OCI-LY7 (cell line): ENCODE results near the gene UVRAG. TPM values are rescaled to one million over a fixed set of nuclear protein-coding genes. Genes with fewer than 3 reads are reported as not detected.

Source experiments
- BruUV-seq: library from RNA; stranded (reverse); fragments of 400-500 nt; replicated peaks from 2 replicates; lab custom pipeline; 2021; lab: Mats Ljungman, UMichigan
- CTCF ChIA-PET: fragments of 300-600 bp; sonication (Branson Sonifier 250); formaldehyde crosslinking; loops from one replicate; lab custom pipeline; 2022; ENCODE audit warnings: antibody characterized with exemption; ENCODE audit not compliant: unreplicated experiment; lab: Charles Lee
- POLR2A ChIA-PET: fragments of 300-600 bp; sonication (Branson Sonifier 250); formaldehyde crosslinking; loops from one replicate; lab custom pipeline; 2022; ENCODE audit warnings: antibody characterized with exemption; lab: Charles Lee
- DNase-seq: peaks from one replicate; pipeline ENCODE4 v3.0.0-alpha.2; 2015; ENCODE audit warnings: low spot score
- H2AFZ ChIP-seq: fragments of 200-600 bp; sonication (generic), shearing (Covaris generic); 2 replicates; pipeline ENCODE4 v1.6.1; 2014; ENCODE audit warnings: mild to moderate bottlenecking, antibody characterized with exemption, low read length, moderate library complexity
- H3K27ac ChIP-seq: fragments of 200-600 bp; sonication (generic); 2 replicates; pipeline ENCODE4 v1.5.1; 2014; ENCODE audit warnings: mixed run types, low read depth, mild to moderate bottlenecking, moderate library complexity, low read length, inconsistent platforms; ENCODE audit not compliant: poor library complexity, severe bottlenecking
- H3K36me3 ChIP-seq: fragments of 200-600 bp; sonication (generic); 2 replicates; pipeline ENCODE4 v1.6.1; 2014; ENCODE audit warnings: mild to moderate bottlenecking, antibody characterized with exemption, low read length, moderate library complexity, mixed read lengths; ENCODE audit not compliant: insufficient read depth
- H3K4me1 ChIP-seq: fragments of 200-600 bp; sonication (generic); 2 replicates; pipeline ENCODE4 v1.5.1; 2014; ENCODE audit warnings: mild to moderate bottlenecking, low read length; ENCODE audit not compliant: insufficient read depth, poor library complexity, severe bottlenecking
- H3K4me2 ChIP-seq: fragments of 200-600 bp; sonication (generic); 2 replicates; pipeline ENCODE4 v1.6.1; 2014; ENCODE audit warnings: mild to moderate bottlenecking, low read length
- H3K4me3 ChIP-seq: fragments of 200-600 bp; sonication (generic); 2 replicates; pipeline ENCODE4 v1.5.1; 2014; ENCODE audit warnings: mild to moderate bottlenecking, low read depth, low read length; ENCODE audit not compliant: poor library complexity, severe bottlenecking
- H3K79me2 ChIP-seq: fragments of 200-600 bp; sonication (generic); 2 replicates; pipeline ENCODE4 v1.6.1; 2016; ENCODE audit warnings: low read depth, mild to moderate bottlenecking, low read length, moderate library complexity, mixed read lengths; ENCODE audit not compliant: insufficient read depth
- H3K9me2 ChIP-seq: fragments of 200-600 bp; sonication (generic); 2 replicates; pipeline ENCODE4 v1.6.1; 2016; ENCODE audit warnings: mild to moderate bottlenecking, low read length, mixed read lengths; ENCODE audit not compliant: insufficient read depth
- H3K9me3 ChIP-seq: fragments of 200-600 bp; sonication (generic); 2 replicates; pipeline ENCODE4 v1.6.1; 2014; ENCODE audit warnings: mild to moderate bottlenecking, mixed run types, low read length, mixed read lengths
- H4K20me1 ChIP-seq: fragments of 200-600 bp; sonication (generic); 2 replicates; pipeline ENCODE4 v1.6.1; 2014; ENCODE audit warnings: mild to moderate bottlenecking, antibody characterized with exemption, low read length, moderate library complexity, mixed read lengths; ENCODE audit not compliant: insufficient read depth
- EZH2phosphoT487 ChIP-seq: fragments of 200-600 bp; sonication (generic); IDR thresholded peaks from 2 replicates; pipeline ENCODE4 v1.6.1; 2018; ENCODE audit warnings: low read depth, borderline replicate concordance, mild to moderate bottlenecking, mixed run types, antibody characterized with exemption, low read length, moderate library complexity, mixed read lengths
- intact Hi-C: fragments of 100-400 bp; cut with micrococcal nuclease; formaldehyde crosslinking; loops from one replicate; pipeline ENCODE4 v1.10.0; 2022; ENCODE audit not compliant: unreplicated experiment
- total RNA-seq, 2 experiments: library from RNA; depleted of rRNA in 1 of 2; stranded (reverse); fragments of >200 nt in 1 of 2; shearing (Covaris generic) in 1 of 2; gene quantifications; 2 replicates each; pipeline ENCODE4 v1.2.3, GENCODE V29; 2014 to 2022
- TF ChIP-seq, protein P1 (sequence below): fragments of 200-600 bp; sonication (generic); conservative IDR thresholded peaks from 2 replicates; pipeline ENCODE4 v1.5.1; 2014; ENCODE audit warnings: mild to moderate bottlenecking, antibody characterized with exemption, low read length, moderate library complexity, mixed read lengths

The UVRAG gene
- total RNA-seq, 2 experiments from 2014 or later: 43.7 to 73.3 TPM

DNA sequence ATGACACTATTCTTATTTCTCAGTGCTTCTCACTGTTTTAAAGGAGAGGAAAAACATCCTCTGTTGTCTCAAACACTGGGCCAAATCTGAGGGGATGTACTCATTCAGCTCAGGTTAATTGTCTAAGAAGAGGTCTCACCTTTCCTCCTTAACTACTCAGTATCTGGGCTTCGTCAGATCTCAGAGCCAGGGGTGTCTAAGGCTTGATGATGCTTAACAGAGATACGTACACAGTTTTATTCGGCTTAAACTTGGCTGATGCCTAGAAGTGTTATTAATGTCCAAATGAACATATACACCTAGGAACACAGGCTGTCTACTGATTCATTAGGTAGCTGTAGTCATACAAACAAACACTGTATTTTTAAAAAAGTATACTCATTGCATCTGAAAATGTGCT lies 85.8 kb downstream of the UVRAG start:
- no peak for TF ChIP-seq EZH2phosphoT487
- TF ChIP-seq, protein P1, sequence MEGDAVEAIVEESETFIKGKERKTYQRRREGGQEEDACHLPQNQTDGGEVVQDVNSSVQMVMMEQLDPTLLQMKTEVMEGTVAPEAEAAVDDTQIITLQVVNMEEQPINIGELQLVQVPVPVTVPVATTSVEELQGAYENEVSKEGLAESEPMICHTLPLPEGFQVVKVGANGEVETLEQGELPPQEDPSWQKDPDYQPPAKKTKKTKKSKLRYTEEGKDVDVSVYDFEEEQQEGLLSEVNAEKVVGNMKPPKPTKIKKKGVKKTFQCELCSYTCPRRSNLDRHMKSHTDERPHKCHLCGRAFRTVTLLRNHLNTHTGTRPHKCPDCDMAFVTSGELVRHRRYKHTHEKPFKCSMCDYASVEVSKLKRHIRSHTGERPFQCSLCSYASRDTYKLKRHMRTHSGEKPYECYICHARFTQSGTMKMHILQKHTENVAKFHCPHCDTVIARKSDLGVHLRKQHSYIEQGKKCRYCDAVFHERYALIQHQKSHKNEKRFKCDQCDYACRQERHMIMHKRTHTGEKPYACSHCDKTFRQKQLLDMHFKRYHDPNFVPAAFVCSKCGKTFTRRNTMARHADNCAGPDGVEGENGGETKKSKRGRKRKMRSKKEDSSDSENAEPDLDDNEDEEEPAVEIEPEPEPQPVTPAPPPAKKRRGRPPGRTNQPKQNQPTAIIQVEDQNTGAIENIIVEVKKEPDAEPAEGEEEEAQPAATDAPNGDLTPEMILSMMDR: no peak
- H3K79me2 ChIP-seq: peaks cover 12% of the 10 kb centered on the region; the same call in 1 of the 2 replicates
- H3K4me1 ChIP-seq: no peaks in the 10 kb centered on the region
- CTCF ChIA-PET: no interaction called here
- no peak for DNase-seq
- peaks cover 17% of the 10 kb centered on the region; the same call in 1 of the 2 replicates for H4K20me1 ChIP-seq
- H3K4me2 ChIP-seq: no peak overlapping the region
- POLR2A ChIA-PET: interaction anchor here (0.6 kb wide), 1 partner anchor 931 kb away, joined by 3 read pairs; no protein-coding TSS in a partner anchor
- H3K9me2 ChIP-seq: no peaks in the 10 kb centered on the region
- no TSS peak for BruUV-seq
- intact Hi-C loops: no loop called here
- peaks cover 26% of the 10 kb centered on the region; the same call in 1 of the 2 replicates for H3K36me3 ChIP-seq
- H3K9me3 ChIP-seq: no peaks in the 10 kb centered on the region
- H3K4me3 ChIP-seq: no peak overlapping the region
- no peak overlapping the region for H2AFZ ChIP-seq
- H3K27ac ChIP-seq: no peak overlapping the region

DNA sequence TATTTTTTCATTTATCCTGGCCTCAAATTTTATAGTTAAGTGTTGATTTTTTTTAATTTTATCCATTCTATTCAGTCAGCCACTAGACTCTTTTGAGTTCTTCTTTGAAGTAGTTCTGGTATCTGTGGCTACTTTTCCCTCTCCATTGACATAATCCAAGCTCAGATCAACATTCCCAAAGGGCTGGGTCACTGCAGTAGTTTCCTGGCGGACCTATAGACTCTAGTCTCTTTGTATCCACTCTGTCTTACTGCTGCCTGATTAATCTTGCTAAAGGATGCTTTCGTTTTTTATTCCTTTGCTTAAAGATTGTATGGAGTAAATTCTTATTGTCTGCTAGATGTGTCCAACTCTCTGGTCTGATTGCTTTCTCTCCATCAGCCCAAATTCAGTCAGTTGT lies 87.6 kb downstream of the UVRAG start:
- H2AFZ ChIP-seq: no peak overlapping the region
- H3K27ac ChIP-seq: no peak overlapping the region
- ChIA-PET POLR2A (interaction anchor here (0.7 to 3.0 kb wide), 4 partner anchors 15 to 305 kb away, joined by 3 to 9 read pairs (median 4); no protein-coding TSS in a partner anchor), CTCF (interaction anchor here (0.6 kb wide), 2 partner anchors 337 to 696 kb away, joined by 3 read pairs; no protein-coding TSS in a partner anchor)
- peaks cover 24% of the 10 kb centered on the region; the same call in 1 of the 2 replicates for H4K20me1 ChIP-seq
- no peak for DNase-seq
- peaks cover 21% of the 10 kb centered on the region; the same call in 1 of the 2 replicates for H3K36me3 ChIP-seq
- no TSS peak for BruUV-seq
- H3K9me2 ChIP-seq: no peaks in the 10 kb centered on the region
- TF ChIP-seq, protein P1: no peak
- no peak for TF ChIP-seq EZH2phosphoT487
- H3K79me2 ChIP-seq: peaks cover 22% of the 10 kb centered on the region; the same call in 1 of the 2 replicates
- no peak overlapping the region for H3K4me3 ChIP-seq
- no peak overlapping the region for H3K4me2 ChIP-seq
- intact Hi-C loops: no loop called here
- H3K4me1 ChIP-seq: no peaks in the 10 kb centered on the region
- no peaks in the 10 kb centered on the region for H3K9me3 ChIP-seq

DNA sequence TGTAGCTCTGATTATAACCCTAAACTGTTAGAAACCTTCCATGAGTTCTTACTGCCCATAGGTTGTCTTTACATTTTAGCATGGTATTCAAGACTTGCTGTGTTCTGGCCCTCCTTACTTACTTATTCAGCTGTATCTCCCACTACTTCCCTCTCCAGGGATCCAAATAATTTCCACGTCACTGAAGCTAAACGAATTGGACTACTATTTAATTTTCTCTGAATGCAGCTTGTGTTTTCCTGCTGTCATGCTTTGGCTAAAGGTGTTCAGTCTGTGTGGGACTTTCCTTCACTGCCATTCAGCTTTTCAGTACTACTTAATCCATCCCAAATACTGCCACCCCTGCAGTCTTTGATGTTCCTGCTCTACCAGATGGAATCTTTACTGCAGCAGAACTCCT lies 88.3 kb downstream of the UVRAG start:
- no peak for TF ChIP-seq EZH2phosphoT487
- TF ChIP-seq, protein P1: no peak
- intact Hi-C loops: no loop called here
- Histone ChIP-seq H3K27ac (no peak overlapping the region), H3K9me3 (no peaks in the 10 kb centered on the region), H2AFZ (no peak overlapping the region), H3K36me3 (peaks cover 20% of the 10 kb centered on the region; the same call in 1 of the 2 replicates), H3K4me1 (no peaks in the 10 kb centered on the region), H3K9me2 (no peaks in the 10 kb centered on the region), H3K4me3 (no peak overlapping the region), H4K20me1 (peaks cover 29% of the 10 kb centered on the region; the same call in 1 of the 2 replicates), H3K4me2 (no peak overlapping the region), H3K79me2 (peaks cover 28% of the 10 kb centered on the region)
- ChIA-PET POLR2A (interaction anchor here (0.7 to 3.0 kb wide), 6 partner anchors 12 to 206 kb away, joined by 3 to 9 read pairs (median 4); no protein-coding TSS in a partner anchor), CTCF (no interaction called here)
- BruUV-seq: no TSS peak
- DNase-seq: no peak
